Ascending aorta (tissue), 2 donors: ENCODE measurements around the gene CWC27. TPM values are rescaled to one million over a fixed set of nuclear protein-coding genes. Genes with fewer than 3 reads are reported as not detected.

ENCODE experiments used
- DNase-seq, 2 donors: peaks; one replicate each; pipeline ENCODE4 v3.0.0-alpha.2; 2019; ENCODE audit warnings: low spot score in 2 of 2
- H3K27ac ChIP-seq, 2 donors: fragments of 200-600 bp; sonication (generic); one replicate each; pipeline ENCODE4 v1.5.1; 2016 to 2017; ENCODE audit warnings: mild to moderate bottlenecking in 1 of 2
- H3K27me3 ChIP-seq: fragments of 200-600 bp; sonication (generic); one replicate; pipeline ENCODE4 v1.5.1; 2017
- H3K36me3 ChIP-seq, 2 donors: fragments of 200-600 bp; sonication (generic); one replicate each; pipeline ENCODE4 v1.5.1; 2016
- H3K4me1 ChIP-seq, 2 donors: fragments of 200-600 bp; sonication (generic); one replicate each; pipeline ENCODE4 v1.5.1; 2016 to 2017; ENCODE audit warnings: mild to moderate bottlenecking in 1 of 2
- H3K4me3 ChIP-seq, 2 donors: fragments of 200-600 bp; sonication (generic); one replicate each; pipeline ENCODE4 v1.5.1; 2016 to 2017; ENCODE audit warnings: mild to moderate bottlenecking in 1 of 2
- H3K9me3 ChIP-seq, 2 donors: fragments of 200-600 bp; sonication (generic); one replicate each; pipeline ENCODE4 v1.5.1; 2016
- intact Hi-C: fragments of 100-400 bp; cut with DNase I; formaldehyde crosslinking; loops from one replicate; pipeline ENCODE4 v1.15.1; 2023
- total RNA-seq: library from RNA; depleted of rRNA; stranded (reverse); fragments of >200 nt; gene quantifications from one replicate; pipeline ENCODE4 v1.1.0, GENCODE V29; 2016
- TF ChIP-seq, protein P1 (sequence below), 3 experiments: fragments of 200-600 bp in 2 of 3; fragments of 450-650 bp in 1 of 3; sonication (generic) in 2 of 3; IDR thresholded peaks; one replicate each; pipeline ENCODE4 v1.5.1; 2016 to 2019; ENCODE audit warnings: antibody characterized with exemption in 3 of 3, mild to moderate bottlenecking in 1 of 3, moderate library complexity in 1 of 3

CWC27 gene
- total RNA-seq, 1 donor from 2014 or later = 1.7 TPM

DNA sequence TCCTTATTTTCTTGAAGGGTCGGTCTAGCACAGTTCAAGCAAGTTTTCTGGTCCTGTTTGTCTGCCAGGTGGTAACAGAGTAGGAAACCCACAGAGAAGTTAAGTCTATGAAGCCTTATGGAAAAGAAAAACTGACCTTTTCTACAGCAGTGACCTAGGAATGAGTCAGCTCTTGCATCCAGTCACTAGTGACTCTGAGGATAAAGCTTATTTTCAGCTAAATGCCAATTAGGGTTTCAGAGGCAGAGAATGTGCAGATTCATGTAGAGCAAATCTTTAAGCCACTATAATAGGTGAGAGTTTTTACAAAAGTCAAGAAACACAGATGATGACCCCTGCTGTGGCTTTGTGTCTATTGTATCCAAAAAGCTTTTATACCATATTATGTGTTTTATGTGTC is 100.7 kb downstream of the CWC27 start:
- H3K27ac ChIP-seq = no peak overlapping the region
- intact Hi-C loops = no loop called here
- H3K36me3 ChIP-seq = no peaks in the 10 kb centered on the region
- TF ChIP-seq, protein P1, sequence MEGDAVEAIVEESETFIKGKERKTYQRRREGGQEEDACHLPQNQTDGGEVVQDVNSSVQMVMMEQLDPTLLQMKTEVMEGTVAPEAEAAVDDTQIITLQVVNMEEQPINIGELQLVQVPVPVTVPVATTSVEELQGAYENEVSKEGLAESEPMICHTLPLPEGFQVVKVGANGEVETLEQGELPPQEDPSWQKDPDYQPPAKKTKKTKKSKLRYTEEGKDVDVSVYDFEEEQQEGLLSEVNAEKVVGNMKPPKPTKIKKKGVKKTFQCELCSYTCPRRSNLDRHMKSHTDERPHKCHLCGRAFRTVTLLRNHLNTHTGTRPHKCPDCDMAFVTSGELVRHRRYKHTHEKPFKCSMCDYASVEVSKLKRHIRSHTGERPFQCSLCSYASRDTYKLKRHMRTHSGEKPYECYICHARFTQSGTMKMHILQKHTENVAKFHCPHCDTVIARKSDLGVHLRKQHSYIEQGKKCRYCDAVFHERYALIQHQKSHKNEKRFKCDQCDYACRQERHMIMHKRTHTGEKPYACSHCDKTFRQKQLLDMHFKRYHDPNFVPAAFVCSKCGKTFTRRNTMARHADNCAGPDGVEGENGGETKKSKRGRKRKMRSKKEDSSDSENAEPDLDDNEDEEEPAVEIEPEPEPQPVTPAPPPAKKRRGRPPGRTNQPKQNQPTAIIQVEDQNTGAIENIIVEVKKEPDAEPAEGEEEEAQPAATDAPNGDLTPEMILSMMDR (IDR thresholded peaks at IDR 0.05) = no peak
- no peaks in the 10 kb centered on the region for H3K9me3 ChIP-seq
- no peak for DNase-seq
- no peak overlapping the region for H3K4me3 ChIP-seq
- no peaks in the 10 kb centered on the region for H3K27me3 ChIP-seq
- H3K4me1 ChIP-seq = no peaks in the 10 kb centered on the region

DNA sequence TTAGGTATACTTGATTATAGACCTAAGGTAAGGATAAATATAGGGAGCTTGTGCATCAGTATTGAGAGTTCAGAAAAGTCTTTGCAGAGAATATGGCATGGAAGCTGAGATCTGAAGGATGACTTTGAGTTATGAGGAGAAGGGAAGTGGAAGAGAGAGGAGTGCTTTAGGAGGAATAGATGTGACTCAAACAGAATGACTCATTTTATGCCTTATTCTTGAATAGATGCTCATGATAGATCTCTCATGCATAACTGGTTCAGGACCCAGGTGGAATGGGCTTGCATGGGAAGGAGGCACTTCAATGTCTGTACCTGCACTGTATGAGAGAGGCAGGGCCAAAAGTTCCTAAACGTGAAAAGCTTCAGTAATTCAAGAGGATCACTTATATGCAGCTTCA is 103.3 kb downstream of the CWC27 start:
- Histone ChIP-seq H3K27me3 (no peaks in the 10 kb centered on the region), H3K36me3 (no peaks in the 10 kb centered on the region), H3K27ac (no peak overlapping the region), H3K4me1 (no peaks in the 10 kb centered on the region), H3K4me3 (no peak overlapping the region), H3K9me3 (no peaks in the 10 kb centered on the region)
- TF ChIP-seq, protein P1 (IDR thresholded peaks at IDR 0.05) = no peak
- DNase-seq = no peak
- intact Hi-C loops = no loop called here

DNA sequence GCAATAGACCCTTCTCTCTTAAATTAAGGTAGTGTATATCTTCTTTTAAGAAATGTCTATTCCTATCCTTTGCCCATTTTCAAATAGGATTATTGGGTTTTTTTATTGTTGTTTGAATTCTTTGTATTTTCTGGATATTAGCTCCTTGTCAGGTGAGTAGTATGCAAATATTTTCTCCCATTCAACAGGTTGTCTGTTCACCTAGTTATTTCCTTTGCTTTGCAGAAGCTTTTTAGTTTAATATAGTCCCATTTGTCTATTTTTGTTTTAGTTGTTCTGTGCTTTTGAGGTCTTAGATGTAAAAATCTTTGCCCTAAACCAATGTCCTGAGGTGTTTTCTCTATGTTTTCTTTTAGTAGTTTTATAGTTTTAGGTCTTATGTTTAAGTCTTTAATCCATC is 104.7 kb downstream of the CWC27 start:
- Histone ChIP-seq H3K4me3 (no peak overlapping the region), H3K4me1 (no peaks in the 10 kb centered on the region), H3K27ac (no peak overlapping the region), H3K27me3 (no peaks in the 10 kb centered on the region), H3K9me3 (no peaks in the 10 kb centered on the region), H3K36me3 (no peaks in the 10 kb centered on the region)
- DNase-seq = no peak
- TF ChIP-seq, protein P1 (IDR thresholded peaks at IDR 0.05) = no peak
- intact Hi-C loops = no loop called here

DNA sequence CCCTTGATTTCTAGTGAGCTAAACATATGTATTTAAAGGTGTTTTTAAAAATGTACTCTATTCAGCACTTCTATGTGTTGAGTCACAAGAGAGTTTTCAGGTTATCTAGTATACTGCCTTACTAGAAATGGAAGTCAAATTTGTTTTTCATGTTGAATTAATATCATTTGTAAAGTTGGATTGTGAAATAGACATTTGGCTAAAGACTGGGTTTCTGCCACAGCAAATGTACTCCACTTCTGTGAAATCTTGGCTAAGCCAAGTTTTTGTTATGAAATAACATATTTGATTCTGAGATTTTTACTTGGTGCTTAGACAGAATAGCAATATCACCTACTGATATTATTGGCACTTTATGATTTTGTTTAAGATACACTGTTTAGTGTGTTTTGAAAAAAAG is 106.0 kb downstream of the CWC27 start:
- no peak overlapping the region for H3K27ac ChIP-seq
- no peaks in the 10 kb centered on the region for H3K4me1 ChIP-seq
- intact Hi-C loops = no loop called here
- no peaks in the 10 kb centered on the region for H3K27me3 ChIP-seq
- H3K4me3 ChIP-seq = no peak overlapping the region
- no peak for DNase-seq
- H3K36me3 ChIP-seq = no peaks in the 10 kb centered on the region
- TF ChIP-seq, protein P1 (IDR thresholded peaks at IDR 0.05) = no peak
- no peaks in the 10 kb centered on the region for H3K9me3 ChIP-seq

DNA sequence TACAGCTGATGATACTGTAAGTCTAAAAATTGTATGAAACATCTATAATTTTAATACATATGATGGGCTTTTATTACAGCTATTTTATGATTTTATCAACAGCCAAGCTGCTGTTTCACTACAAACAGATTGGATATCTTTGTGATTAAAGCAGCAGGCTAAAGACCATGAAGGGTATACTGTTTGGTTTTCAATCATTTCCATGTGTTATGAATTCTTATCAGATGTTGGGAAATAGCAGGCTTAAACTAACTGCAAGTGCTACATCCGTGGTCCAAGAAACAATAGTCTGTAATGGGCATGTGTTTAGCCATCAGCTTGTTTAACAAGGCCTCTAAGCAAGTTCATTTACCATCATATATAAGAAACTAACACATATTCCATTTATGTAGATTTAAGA is 107.5 kb downstream of the CWC27 start:
- intact Hi-C loops = no loop called here
- TF ChIP-seq, protein P1 (IDR thresholded peaks at IDR 0.05) = no peak
- Histone ChIP-seq H3K9me3 (no peaks in the 10 kb centered on the region), H3K36me3 (no peaks in the 10 kb centered on the region), H3K4me3 (no peak overlapping the region), H3K4me1 (no peaks in the 10 kb centered on the region), H3K27me3 (no peaks in the 10 kb centered on the region), H3K27ac (no peak overlapping the region)
- no peak for DNase-seq

DNA sequence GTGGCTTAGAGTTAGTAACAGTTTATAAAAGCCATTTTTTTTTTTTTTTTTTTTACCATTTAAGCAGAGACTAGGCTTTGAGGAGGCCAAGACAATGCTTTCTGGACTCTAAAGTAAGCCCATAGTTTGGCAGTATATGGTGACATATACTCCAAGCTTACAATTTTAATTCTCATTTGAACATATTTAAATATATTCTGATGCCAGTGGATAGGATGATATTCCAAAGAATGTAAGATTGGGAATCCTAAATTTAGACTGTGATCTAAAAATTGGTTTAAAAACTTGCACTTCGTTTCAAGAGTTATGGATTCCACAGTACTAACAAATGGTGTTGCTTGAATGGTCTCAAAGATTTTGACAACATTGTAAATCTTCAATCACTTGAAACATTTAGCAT is 112.1 kb downstream of the CWC27 start:
- no peak overlapping the region for H3K4me3 ChIP-seq
- DNase-seq = no peak
- no peak overlapping the region for H3K27ac ChIP-seq
- H3K9me3 ChIP-seq = no peaks in the 10 kb centered on the region
- TF ChIP-seq, protein P1 (IDR thresholded peaks at IDR 0.05) = no peak
- no peaks in the 10 kb centered on the region for H3K4me1 ChIP-seq
- no peaks in the 10 kb centered on the region for H3K27me3 ChIP-seq
- no peaks in the 10 kb centered on the region for H3K36me3 ChIP-seq
- intact Hi-C loops = no loop called here
